Activated CD4-positive, alpha-beta memory T cell treated with anti-CD3 and anti-CD28 coated beads for 36 hours (primary cell): Measurements from ENCODE around the gene NVL. TPM values are rescaled to one million over a fixed set of nuclear protein-coding genes. Genes with fewer than 3 reads are reported as not detected.

ENCODE experiments used
- CTCF ChIA-PET: fragments of 350-600 bp; sonication (Branson Sonifier 250); formaldehyde crosslinking; loops from one replicate; lab custom pipeline; 2021; ENCODE audit warnings: antibody characterized with exemption, inconsistent platforms; lab: Charles Lee
- POLR2A ChIA-PET: fragments of 350-600 bp; sonication (Branson Sonifier 250); formaldehyde crosslinking; loops from one replicate; lab custom pipeline; 2021; ENCODE audit warnings: antibody characterized with exemption; lab: Charles Lee
- DNase-seq: peaks from one replicate; pipeline ENCODE4 v3.0.0-alpha.2; 2020
- H3K27ac Mint-ChIP-seq: one replicate; pipeline ENCODE4 v1.8.0; 2021; ENCODE audit warnings: mixed read lengths
- H3K27me3 Mint-ChIP-seq: one replicate; pipeline ENCODE4 v1.8.0; 2021; ENCODE audit warnings: mixed read lengths
- H3K36me3 Mint-ChIP-seq: one replicate; pipeline ENCODE4 v1.8.0; 2021; ENCODE audit warnings: mixed read lengths
- H3K4me1 Mint-ChIP-seq: one replicate; pipeline ENCODE4 v1.8.0; 2021; ENCODE audit warnings: low read depth, mixed read lengths
- H3K4me3 Mint-ChIP-seq: one replicate; pipeline ENCODE4 v1.8.0; 2021; ENCODE audit warnings: mild to moderate bottlenecking, mixed read lengths
- H3K9me3 Mint-ChIP-seq: one replicate; pipeline ENCODE4 v1.8.0; 2021; ENCODE audit warnings: mixed read lengths
- intact Hi-C: fragments of 100-400 bp; cut with micrococcal nuclease; formaldehyde crosslinking; loops from one replicate; pipeline ENCODE4 v1.15.1; 2023
- total RNA-seq, 2 experiments: library from RNA; stranded (reverse); gene quantifications; one replicate each; pipeline ENCODE4 v1.2.3, GENCODE V29; 2021

NVL gene
- total RNA-seq, 2 experiments from 2014 or later = 32.5 to 38.0 TPM

- peaks cover 6% of the 10 kb centered on the region for H3K36me3 Mint-ChIP-seq
- intact Hi-C loops = no loop called here
- POLR2A ChIA-PET = no interaction called here
- no peak overlapping the region for H3K4me3 Mint-ChIP-seq
- no peak overlapping the region for H3K27ac Mint-ChIP-seq
- H3K4me1 Mint-ChIP-seq = no peaks in the 10 kb centered on the region
- CTCF ChIA-PET = no interaction called here
- no peaks in the 10 kb centered on the region for H3K27me3 Mint-ChIP-seq
- no peaks in the 10 kb centered on the region for H3K9me3 Mint-ChIP-seq
- DNase-seq = no peak
Measured at GRCh38 chr1:224253721-224254120, 76.3 kb downstream of the NVL start.

DNA sequence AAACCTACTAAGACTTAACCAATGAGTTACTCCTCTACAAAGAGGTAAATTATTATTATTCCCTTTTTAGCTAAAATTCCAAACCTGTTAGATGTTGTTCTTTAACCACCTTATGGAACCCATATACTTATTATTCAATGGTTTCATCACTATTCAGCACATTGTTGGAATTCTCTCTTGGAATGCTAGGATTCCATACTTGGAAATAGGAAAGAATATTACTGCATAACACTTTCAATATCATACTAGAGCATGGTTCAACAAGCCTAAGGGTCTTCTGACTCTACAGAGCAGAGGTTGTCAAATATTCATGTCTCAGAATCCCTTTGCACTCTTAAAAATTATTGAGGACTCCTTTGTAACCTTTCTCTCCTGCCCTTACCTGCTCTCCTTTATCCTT is 77.5 kb downstream of the NVL start:
- no peak overlapping the region for H3K27ac Mint-ChIP-seq
- no peaks in the 10 kb centered on the region for H3K27me3 Mint-ChIP-seq
- POLR2A ChIA-PET = interaction anchor here (0.5 kb wide), 1 partner anchor 421 kb away, joined by 3 read pairs; no protein-coding TSS in a partner anchor
- H3K36me3 Mint-ChIP-seq = peaks cover 17% of the 10 kb centered on the region
- H3K9me3 Mint-ChIP-seq = no peaks in the 10 kb centered on the region
- DNase-seq = no peak
- H3K4me3 Mint-ChIP-seq = no peak overlapping the region
- peaks cover 2% of the 10 kb centered on the region for H3K4me1 Mint-ChIP-seq
- CTCF ChIA-PET = no interaction called here
- intact Hi-C loops = no loop called here

GRCh38 chr1:224251741-224252146 is 78.2 kb downstream of the NVL start:
- Mint-ChIP-seq H3K4me3 (no peak overlapping the region), H3K9me3 (no peaks in the 10 kb centered on the region), H3K36me3 (peaks cover 17% of the 10 kb centered on the region), H3K27ac (no peak overlapping the region), H3K27me3 (no peaks in the 10 kb centered on the region), H3K4me1 (peaks cover 2% of the 10 kb centered on the region)
- ChIA-PET CTCF (no interaction called here), POLR2A (no interaction called here)
- no peak for DNase-seq
- intact Hi-C loops = no loop called here

DNA sequence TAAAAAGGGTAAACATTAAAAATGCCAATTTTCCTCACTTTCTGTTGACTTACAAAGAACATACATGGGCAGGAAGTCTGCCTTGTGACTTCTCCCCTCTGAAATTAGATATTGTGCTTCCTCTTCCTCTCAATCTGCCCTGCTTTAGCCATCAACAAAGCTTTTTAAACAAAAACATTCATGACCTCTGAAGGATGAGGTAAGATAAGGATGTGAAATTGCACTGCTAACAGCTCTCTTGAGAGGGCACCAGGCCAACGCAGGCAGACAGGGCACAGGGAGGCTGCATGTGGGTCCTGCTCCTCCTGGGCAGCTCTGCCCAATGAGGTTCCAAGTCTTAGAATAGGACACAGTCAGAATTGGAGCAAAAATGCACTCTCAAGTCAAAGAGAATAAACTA is 84.8 kb downstream of the NVL start:
- peak; percentile 19 for DNase-seq
- ChIA-PET CTCF (interaction anchor here (0.6 kb wide), 1 partner anchor 158 kb away, joined by 3 read pairs; no protein-coding TSS in a partner anchor), POLR2A (no interaction called here)
- Mint-ChIP-seq H3K36me3 (peaks cover 21% of the 10 kb centered on the region), H3K27ac (peak overlapping the region; percentile 75), H3K9me3 (no peaks in the 10 kb centered on the region), H3K4me3 (no peak overlapping the region), H3K4me1 (peaks cover 15% of the 10 kb centered on the region), H3K27me3 (no peaks in the 10 kb centered on the region)
- intact Hi-C loops = no loop called here

DNA sequence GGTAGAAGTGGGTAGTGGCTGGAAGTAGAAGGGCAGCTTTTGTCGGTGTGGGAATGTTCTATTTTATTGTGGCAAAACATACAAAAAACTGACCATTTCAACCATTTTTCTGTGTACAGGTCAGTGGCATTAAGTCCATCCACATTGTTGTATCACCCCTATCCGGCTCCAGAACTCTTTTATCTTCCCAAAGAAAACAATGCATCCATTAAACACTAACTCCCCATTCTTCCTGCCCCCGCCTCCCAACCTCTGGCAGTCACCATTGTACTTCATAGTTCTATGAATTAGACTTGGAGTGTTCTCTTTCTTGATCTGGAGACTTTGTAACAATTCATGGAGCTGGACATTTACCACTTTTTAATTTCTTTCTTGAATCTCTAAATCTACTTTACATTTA is 91.2 kb downstream of the NVL start:
- no peaks in the 10 kb centered on the region for H3K9me3 Mint-ChIP-seq
- intact Hi-C loops = no loop called here
- peaks cover 13% of the 10 kb centered on the region for H3K36me3 Mint-ChIP-seq
- no peak overlapping the region for H3K27ac Mint-ChIP-seq
- H3K4me3 Mint-ChIP-seq = no peak overlapping the region
- DNase-seq = no peak
- H3K4me1 Mint-ChIP-seq = no peaks in the 10 kb centered on the region
- POLR2A ChIA-PET = no interaction called here
- H3K27me3 Mint-ChIP-seq = no peaks in the 10 kb centered on the region
- CTCF ChIA-PET = no interaction called here

DNA sequence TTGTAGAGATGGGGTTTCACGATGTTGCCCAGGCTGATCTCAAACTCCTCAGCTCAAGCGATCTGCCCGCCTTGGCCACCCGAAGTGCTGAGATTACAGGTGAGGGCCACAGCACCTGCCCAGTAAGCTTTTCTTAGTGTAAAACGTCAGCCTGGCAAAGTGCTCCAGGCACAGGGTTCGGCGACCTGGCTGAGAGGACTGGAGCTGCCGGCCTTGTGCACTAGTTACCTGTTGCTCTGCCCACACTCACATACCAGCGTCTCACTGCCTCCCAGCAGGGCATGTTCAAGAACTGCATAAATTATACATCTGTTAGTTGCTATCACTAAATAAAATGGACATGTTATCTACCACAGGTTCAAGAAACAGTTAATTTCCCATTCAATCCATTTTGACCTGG is 91.8 kb downstream of the NVL start:
- ChIA-PET CTCF (no interaction called here), POLR2A (interaction anchor here (0.7 kb wide), 1 partner anchor 46 kb away, joined by 3 read pairs; no protein-coding TSS in a partner anchor)
- no peaks in the 10 kb centered on the region for H3K27me3 Mint-ChIP-seq
- H3K4me3 Mint-ChIP-seq = no peak overlapping the region
- H3K4me1 Mint-ChIP-seq = no peaks in the 10 kb centered on the region
- H3K27ac Mint-ChIP-seq = no peak overlapping the region
- intact Hi-C loops = no loop called here
- no peak for DNase-seq
- H3K9me3 Mint-ChIP-seq = no peaks in the 10 kb centered on the region
- H3K36me3 Mint-ChIP-seq = peaks cover 13% of the 10 kb centered on the region

DNA sequence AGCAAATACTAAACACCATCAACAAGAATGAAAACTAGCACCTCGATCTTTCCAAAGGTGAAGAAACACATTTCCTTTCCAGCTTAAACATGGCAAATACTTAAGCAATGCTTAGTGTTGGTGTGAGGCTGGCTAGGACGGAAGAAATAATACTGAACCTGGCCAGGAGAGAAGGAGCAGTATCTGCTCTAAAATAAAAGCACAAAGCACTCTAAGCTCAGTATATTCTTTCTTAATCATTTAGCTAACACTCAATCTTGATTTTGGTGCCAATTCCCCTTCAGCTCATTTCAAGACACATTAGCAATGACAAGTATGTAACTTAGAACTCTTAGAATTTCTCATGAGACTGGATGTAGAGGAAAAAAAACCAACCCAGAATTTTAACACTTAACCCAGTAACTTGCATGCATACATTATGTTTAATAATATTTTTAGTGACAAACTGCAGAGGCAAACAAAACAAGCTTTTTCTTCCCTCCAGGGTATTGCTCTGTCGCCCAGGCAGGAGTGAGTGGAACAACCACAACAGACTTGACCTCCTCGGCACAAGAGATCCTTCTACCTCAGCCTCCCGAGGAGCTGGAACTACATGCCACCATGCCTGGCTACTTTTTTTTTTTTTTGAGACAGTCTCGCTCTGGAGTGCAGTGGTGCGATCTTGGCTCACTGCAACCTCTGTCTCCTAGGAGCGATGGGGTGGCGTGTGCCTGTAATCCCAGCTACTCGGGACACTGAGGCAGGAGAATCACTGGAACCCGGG is 92.7 kb downstream of the NVL start:
- intact Hi-C loops = no loop called here
- POLR2A ChIA-PET = interaction anchor here (0.7 kb wide), 1 partner anchor 47 kb away, joined by 3 read pairs; no protein-coding TSS in a partner anchor
- Mint-ChIP-seq H3K27me3 (no peaks in the 10 kb centered on the region), H3K4me3 (no peak overlapping the region), H3K36me3 (peaks cover 16% of the 10 kb centered on the region), H3K4me1 (no peaks in the 10 kb centered on the region), H3K9me3 (no peaks in the 10 kb centered on the region), H3K27ac (no peak overlapping the region)
- CTCF ChIA-PET = interaction anchor here (1.2 kb wide), 1 partner anchor 220 kb away, joined by 3 read pairs; no protein-coding TSS in a partner anchor
- no peak for DNase-seq

- no peak for DNase-seq
- Mint-ChIP-seq H3K27ac (no peak overlapping the region), H3K36me3 (peaks cover 18% of the 10 kb centered on the region), H3K27me3 (no peaks in the 10 kb centered on the region), H3K9me3 (no peaks in the 10 kb centered on the region), H3K4me1 (no peaks in the 10 kb centered on the region), H3K4me3 (no peak overlapping the region)
- intact Hi-C loops = no loop called here
- CTCF ChIA-PET = no interaction called here
- POLR2A ChIA-PET = interaction anchor here (0.7 kb wide), 1 partner anchor 172 kb away, joined by 4 read pairs; no protein-coding TSS in a partner anchor
Measured at GRCh38 chr1:224235813-224236493, 94.0 kb downstream of the NVL start.

DNA sequence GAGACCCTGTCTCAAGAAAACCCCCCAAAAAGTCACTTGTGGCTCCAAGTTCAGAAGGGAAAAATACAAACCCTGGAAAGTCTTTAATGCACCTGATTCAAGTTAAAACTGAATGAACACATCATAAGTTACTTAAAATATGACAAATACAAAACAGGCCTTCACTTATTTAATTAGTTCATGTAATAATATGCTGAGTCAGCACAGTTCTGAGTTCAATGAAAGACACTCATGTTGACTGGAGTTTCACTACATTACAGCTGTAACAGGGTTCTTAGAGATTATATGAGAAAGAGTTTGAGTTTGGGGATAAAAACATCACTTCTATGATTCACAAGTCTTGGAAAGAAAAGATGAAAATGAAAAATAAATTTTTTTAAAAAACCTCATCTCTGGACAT is 96.0 kb downstream of the NVL start:
- POLR2A ChIA-PET = no interaction called here
- intact Hi-C loops = no loop called here
- H3K36me3 Mint-ChIP-seq = peaks cover 18% of the 10 kb centered on the region

GRCh38 chr1:224226849-224227502 is 103.0 kb downstream of the NVL start:
- CTCF ChIA-PET = no interaction called here
- Mint-ChIP-seq H3K4me3 (no peak overlapping the region), H3K36me3 (peaks cover 19% of the 10 kb centered on the region), H3K27ac (no peak overlapping the region), H3K4me1 (no peaks in the 10 kb centered on the region), H3K27me3 (no peaks in the 10 kb centered on the region), H3K9me3 (no peaks in the 10 kb centered on the region)
- no peak for DNase-seq
- POLR2A ChIA-PET = no interaction called here
- intact Hi-C loops = no loop called here

More for the DNA sequence above, 96.0 kb downstream of the NVL start:
- H3K27me3 Mint-ChIP-seq = no peaks in the 10 kb centered on the region
- CTCF ChIA-PET = interaction anchor here (1.8 kb wide), 1 partner anchor 118 kb away, joined by 7 read pairs; no protein-coding TSS in a partner anchor
- no peaks in the 10 kb centered on the region for H3K4me1 Mint-ChIP-seq
- no peak overlapping the region for H3K4me3 Mint-ChIP-seq
- H3K27ac Mint-ChIP-seq = no peak overlapping the region
- no peak for DNase-seq
- no peaks in the 10 kb centered on the region for H3K9me3 Mint-ChIP-seq

GRCh38 chr1:224223819-224224714 is 105.9 kb downstream of the NVL start:
- Mint-ChIP-seq H3K36me3 (peaks cover 11% of the 10 kb centered on the region), H3K9me3 (no peaks in the 10 kb centered on the region), H3K4me1 (no peaks in the 10 kb centered on the region), H3K4me3 (no peak overlapping the region), H3K27ac (no peak overlapping the region), H3K27me3 (no peaks in the 10 kb centered on the region)
- CTCF ChIA-PET = interaction anchor here (1.2 kb wide), 1 partner anchor 108 kb away, joined by 5 read pairs; no protein-coding TSS in a partner anchor
- no peak for DNase-seq
- intact Hi-C loops = no loop called here
- POLR2A ChIA-PET = no interaction called here
